Fibroblast of villous mesenchyme (primary cell): ENCODE data around the gene CCSAP. TPM values are rescaled to one million over a fixed set of nuclear protein-coding genes. Genes with fewer than 3 reads are reported as not detected.
A peak's percentile ranks its signal among the peaks of the same experiment; 100 is the strongest.
"Not testable (repeated sequence)": the region's sequence is repeated elsewhere in the genome, so short reads cannot be mapped to it uniquely, and the experiment has no call there.

Experiments used
- DNase-seq: peaks from one replicate; pipeline ENCODE4 v3.0.0-alpha.2; 2010; ENCODE audit warnings: low read depth
- H3K4me3 ChIP-seq: 2 replicates; pipeline ENCODE4 v1.5.1; 2011; ENCODE audit warnings: low read depth, mild to moderate bottlenecking, low read length
- CTCF ChIP-seq: IDR thresholded peaks from 2 replicates; pipeline ENCODE4 v1.5.1; 2012; ENCODE audit warnings: low read depth, mild to moderate bottlenecking, low read length; ENCODE audit not compliant: insufficient read depth
- total RNA-seq: library from RNA; depleted of rRNA; stranded (reverse); fragments of >200 nt; gene quantifications from 2 replicates; pipeline ENCODE4 v1.2.3, GENCODE V29; 2012

Gene CCSAP
- total RNA-seq, 1 donor, result 12.1 TPM

DNA sequence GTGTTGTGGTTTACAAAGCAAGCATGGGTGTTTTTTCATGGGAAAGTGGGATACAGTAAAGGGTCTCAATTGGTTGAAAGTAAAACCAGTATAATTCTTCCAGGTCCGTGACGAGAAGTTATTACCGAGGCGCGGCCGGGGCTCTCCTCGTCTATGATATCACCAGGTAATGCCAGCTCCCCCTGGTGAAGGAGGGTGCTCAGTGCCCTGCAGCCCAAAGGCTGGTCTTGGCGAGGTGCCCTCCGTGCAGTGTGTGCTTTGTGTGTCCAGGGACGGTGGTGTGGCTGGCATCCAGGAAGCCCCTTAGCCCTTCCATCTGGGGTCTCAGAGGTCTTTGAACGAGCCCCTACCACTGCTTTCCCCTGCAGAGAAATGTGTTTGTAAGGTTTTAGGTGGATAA is 47.1 kb downstream of the CCSAP start:
- DNase-seq, result no peak
- TF ChIP-seq CTCF, result no peak
- H3K4me3 ChIP-seq, result no peak overlapping the region

DNA sequence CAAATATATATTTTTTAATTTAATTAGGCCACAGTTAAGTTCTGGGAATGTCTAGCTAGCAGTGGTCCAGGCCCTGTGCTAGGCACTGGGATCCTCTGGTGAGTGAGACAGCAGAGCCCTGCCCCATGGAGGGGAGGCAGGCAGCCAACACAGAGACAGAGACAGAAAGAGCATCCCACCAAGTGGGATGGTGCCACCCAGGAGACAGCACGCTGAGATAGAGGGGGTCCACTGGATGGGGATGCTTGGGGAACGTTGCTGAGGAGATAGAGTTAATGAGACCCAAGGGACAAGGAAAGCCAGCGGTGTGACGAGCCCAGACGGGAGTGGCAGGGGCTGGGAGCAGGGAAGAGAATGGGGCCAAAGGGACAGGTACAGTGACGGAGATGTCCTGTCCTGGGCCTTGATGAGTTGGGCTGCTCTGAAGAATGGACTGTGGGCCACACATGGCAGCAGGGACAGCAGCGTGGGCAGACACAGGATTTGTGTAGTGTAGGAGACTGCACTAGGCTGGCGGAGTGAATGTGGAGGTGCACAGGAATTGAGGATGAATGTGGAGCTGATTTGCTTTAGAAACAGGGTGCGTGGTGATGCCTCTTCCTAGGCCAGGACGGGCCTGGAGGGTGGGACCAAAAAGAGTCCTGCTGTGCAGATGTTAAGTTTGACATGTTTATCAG is 49.2 kb downstream of the CCSAP start:
- no peak for TF ChIP-seq CTCF
- H3K4me3 ChIP-seq, result no peak overlapping the region
- DNase-seq, result no peak

- H3K4me3 ChIP-seq, DNase-seq: not testable (repeated sequence)
Measured at GRCh38 chr1:229291686-229292085, 51.2 kb downstream of the CCSAP start.

GRCh38 chr1:229288516-229288915 is 54.3 kb downstream of the CCSAP start:
- no peak overlapping the region for H3K4me3 ChIP-seq
- DNase-seq, result no peak
- TF ChIP-seq CTCF, result no peak

- no peak overlapping the region for H3K4me3 ChIP-seq
- DNase-seq, result no peak
- no peak for TF ChIP-seq CTCF
Measured at GRCh38 chr1:229287267-229287666, 55.6 kb downstream of the CCSAP start.

DNA sequence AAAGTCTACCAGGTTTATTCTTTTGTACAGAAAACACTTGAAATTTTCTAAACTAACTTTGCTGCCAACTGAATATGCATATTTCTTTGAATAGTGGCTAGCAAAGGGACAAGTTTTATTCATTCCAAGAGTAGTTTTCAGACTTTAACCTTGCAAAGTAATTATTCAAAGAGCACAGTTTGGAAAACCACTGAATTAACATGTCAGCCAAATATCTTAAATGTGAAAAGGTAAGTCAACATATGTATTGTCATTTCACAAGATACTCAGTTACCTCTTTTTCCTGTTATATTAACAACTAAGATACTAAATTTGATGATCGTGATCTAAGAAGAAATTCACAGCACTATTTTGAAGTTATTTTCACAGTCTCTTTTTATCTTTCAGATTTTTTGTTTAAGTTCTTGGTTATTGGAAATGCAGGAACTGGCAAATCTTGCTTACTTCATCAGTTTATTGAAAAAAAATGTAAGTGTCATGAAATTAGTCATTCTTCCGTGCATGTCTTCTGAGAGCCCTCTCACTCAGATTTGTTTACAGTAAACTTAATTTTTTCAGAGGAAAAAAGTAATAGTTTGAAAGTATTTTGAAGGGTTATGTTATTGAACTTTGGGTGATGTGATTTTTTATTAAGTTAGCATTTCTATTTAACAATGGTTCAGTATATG is 56.6 kb downstream of the CCSAP start:
- H3K4me3 ChIP-seq, result no peak overlapping the region
- DNase-seq, result no peak
- TF ChIP-seq CTCF, result no peak

- DNase-seq, result peak; percentile 12
- TF ChIP-seq CTCF, result no peak
- no peak overlapping the region for H3K4me3 ChIP-seq
Measured at GRCh38 chr1:229285440-229285839, 57.4 kb downstream of the CCSAP start.
